EL (cell line): ENCODE measurements around the gene TNN.

Experiments used
- DNase-seq: peaks from one replicate; pipeline ENCODE4 v3.0.0-alpha.2; 2016

Gene TNN

DNA sequence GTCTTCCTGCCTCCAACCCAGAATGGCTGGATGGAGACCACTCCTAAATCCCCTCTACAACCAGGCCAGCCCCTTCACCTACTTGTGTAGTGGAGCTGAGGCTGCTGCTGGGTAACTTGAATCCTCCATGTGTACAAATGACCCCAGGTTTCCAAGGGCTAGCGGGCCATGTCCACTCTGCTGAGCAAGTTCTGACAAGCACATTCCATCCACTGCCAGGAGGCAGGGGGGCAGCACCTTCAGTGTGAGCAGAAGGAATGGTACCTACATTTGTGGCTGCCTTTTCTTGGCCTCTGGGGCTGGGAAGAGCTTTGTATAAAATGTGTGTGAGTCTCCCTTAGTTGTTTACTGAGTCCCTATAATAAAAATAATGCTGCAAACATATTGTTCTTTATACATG, 110.4 kb downstream of the TNN start:
- DNase-seq: no peak

DNA sequence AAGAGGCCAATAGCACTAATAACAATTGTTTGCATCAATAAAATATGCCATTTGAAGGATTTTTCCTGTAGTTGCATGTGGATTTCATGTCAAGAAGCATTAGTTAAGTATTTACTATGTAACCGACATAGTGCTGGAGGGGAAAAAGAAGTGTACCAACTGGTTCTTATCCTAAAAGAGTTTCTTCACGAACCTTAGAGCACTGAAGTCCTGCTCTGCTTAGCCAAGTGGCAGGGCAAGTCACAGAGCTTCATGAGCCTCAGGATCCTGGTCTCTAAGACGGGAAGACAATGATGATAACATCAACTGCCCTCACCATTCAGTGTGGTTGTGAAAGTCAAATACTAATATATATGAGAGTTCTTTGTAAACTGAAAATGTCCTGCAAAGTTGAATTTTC, 110.8 kb downstream of the TNN start:
- DNase-seq: no peak

- DNase-seq: no peak
Observed at GRCh38 chr1:175179837-175180590, 112.4 kb downstream of the TNN start.

DNA sequence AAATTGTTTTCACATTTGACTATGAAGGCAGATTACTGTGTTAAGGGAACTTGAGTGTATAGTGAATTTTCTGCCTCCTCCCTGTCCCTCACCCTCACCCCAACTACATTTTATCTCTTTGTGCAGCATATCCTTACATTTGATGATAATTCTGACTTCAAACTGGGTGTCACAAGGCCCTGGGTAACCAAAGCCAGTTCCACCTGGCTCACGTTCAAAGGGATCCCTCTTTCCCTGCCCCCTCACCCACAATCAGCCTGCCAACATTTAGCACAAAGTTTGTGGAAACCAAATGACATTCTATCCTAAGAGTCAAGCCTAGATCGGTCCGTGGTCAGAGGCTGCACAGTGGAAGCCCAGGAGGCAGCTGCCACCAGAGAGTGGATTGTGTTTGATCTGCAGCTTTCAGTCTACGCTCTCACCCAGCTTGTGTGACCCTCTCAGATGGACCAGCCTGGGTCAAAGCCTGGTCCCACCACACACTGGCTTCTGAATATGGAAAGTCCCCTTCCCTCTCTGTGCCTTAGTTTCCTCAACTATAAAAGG, 114.6 kb downstream of the TNN start:
- no peak for DNase-seq

DNA sequence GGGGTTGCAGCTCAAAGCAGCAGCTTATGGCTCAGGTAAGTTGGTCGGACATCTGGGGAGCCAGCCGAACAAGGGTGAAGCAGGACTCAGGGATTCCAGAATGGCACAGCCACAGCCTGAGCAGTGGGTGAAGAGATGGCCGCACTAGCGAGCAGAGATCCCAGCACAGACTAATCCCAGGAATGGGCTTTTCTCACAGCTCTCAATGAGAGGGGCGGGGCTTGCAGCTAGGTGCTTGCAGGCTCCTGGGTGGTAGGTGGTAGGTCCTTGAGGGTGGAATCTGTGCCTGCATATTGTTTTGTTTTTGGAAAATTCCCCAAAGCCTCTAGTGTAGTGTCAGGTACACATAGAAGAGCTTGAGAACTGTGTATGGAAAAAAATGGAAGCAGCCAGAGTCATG, 116.0 kb downstream of the TNN start:
- no peak for DNase-seq

DNA sequence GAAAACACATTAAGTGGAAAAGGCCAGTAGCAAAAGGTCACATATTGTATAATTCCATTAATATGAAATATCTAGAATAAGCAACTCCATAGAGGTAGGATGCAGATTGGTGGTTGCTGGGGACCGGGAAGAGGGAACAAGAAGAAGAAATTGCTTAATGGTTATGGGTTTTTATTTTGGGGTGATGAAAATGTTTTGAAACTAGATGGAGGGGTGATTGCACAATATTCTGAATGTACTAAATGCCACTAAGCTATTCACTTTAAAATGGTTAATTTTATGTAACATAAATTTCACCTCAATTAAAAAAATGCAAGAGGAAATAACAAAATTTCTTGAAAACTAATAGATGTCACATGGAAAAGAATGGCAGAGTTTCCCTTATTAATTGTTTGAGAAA, 118.3 kb downstream of the TNN start:
- no peak for DNase-seq

GRCh38 chr1:175186433-175187160, 119.0 kb downstream of the TNN start:
- no peak for DNase-seq

GRCh38 chr1:175188936-175189335, 121.3 kb downstream of the TNN start:
- DNase-seq: no peak

- peak; percentile 4 for DNase-seq
Observed at GRCh38 chr1:175191659-175192058, 124.0 kb downstream of the TNN start.

DNA sequence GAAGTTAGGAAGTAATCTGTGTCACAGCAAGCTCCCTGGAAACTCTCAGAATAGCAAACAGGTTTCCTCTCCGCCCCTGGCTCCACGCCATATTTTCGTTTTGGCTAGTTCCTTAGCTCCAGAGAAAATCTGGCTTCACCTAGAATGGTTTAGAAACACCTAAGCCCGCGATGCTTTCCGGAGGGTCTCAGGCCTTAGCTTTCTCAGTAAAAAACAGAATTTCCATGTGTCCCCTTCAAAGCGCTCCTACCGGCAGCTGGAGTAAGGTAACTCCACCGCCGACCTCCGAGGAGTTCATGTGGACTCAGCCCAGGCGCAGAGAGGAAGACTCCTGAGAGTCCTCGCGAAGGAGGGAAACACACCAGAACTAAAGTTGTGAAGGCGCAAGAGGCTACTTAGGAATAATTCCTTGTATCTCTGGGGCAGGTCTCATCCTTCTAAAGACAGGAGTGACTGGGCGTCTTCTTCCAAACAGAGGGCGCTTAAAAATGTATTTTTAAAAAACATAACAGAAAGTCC, 124.5 kb downstream of the TNN start:
- peak; percentile 15 for DNase-seq

DNA sequence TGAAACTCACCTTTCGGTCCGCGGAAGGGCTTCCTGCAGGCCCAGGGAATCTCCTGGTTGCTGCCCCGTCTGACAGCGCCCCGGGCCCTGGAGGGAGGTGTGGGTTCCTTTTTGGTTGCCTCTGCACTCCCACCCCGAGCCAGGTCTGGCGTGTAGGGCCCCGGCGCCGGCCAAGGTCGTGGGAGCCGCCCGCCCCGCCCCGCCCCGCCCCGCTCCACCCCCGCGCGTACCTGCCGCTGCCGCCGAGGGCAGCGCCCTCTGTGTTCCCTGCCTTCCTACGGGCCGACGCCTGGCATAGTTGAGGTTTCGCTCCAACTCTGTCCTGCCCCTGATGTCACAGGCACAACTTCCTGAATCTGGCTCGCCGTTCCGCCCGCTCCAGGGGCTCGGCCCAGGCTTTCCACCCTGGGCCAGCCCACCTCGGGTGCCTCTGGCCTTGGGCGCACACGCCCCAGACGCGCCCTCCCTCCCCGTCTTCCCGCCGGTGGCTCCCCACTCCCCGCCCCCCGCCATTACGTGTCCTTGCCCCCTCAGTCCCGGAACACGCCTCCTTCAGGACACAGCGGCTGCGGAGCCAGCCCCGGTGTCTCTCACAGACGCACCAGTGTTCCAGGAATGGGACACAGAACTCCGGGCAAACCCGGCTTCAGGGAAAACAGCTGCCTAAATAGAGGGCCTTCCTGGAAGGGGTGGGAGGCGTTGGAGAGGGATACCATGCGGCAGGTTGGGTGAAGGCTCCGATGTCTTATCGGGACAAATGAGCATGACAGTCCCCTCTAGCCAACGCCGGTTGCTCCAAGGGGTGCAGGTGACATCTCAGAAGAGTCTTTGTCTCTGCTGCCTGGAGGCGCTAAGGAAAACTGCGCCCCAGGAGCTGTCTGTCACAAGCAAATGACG, 125.2 kb downstream of the TNN start, which contains the start of gene KIAA0040:
TSS of gene KIAA0040 (minus strand) at position 147 of the 897 bp plus-strand sequence. CDS start 31,763 bp downstream, outside the sequence.
- DNase-seq: peak; percentile 54

DNA sequence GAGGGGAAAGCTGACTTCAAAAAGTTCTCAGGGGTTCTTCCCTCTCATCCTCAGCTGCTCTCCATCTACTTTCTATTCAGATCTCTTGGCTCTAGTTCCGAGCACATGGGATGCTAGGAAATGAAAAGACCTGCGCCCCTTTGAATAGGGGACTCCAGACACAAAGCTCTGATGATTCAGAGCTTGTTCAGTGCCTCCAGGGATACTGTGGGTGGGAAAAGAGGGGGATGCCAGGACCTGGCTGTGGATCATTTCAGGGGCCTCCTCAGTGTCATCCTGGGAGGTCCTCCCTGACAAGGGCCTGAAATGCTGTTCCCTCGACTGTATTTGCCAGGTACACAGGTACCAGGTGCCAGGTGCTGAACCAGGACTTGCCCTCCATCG, 125.9 kb downstream of the TNN start:
- peak; percentile 28 for DNase-seq

DNA sequence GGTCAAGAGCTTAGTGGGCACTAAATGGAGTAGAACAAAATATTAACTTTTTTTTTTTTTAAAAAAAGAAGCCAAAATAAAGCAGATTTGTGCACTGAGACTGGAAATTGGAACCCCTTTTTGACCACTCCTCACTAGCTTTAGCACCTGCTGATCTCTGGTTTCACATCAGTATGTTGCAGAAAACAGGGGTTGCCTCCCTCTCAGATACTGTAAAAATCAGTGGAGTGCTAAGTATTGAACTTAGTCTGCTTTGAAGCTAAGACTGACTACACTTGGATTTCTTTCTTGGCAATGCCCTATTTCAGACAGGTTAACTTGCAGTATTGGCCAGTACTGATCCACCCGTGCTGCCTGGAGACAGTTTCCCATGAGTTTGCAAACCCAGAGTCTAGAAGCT, 127.6 kb downstream of the TNN start:
- DNase-seq: no peak

- no peak for DNase-seq
Observed at GRCh38 chr1:175195798-175196197, 128.2 kb downstream of the TNN start.

- DNase-seq: peak; percentile 44
Observed at GRCh38 chr1:175197531-175197930, 129.9 kb downstream of the TNN start.
